ENCODE measurements around the gene CD164L2. TPM values are rescaled to one million over a fixed set of nuclear protein-coding genes. Genes with fewer than 3 reads are reported as not detected.
"Not testable (repeated sequence)": the region's sequence is repeated elsewhere in the genome, so short reads cannot be mapped to it uniquely, and the experiment has no call there.

CD164L2 gene
- total RNA-seq (2013), result not detected
- polyA plus RNA-seq (not detected), polyA minus RNA-seq (not detected in 2 replicates), total RNA-seq (0 to 0.90 (median 0) reads per million in 11 experiments)

DNA sequence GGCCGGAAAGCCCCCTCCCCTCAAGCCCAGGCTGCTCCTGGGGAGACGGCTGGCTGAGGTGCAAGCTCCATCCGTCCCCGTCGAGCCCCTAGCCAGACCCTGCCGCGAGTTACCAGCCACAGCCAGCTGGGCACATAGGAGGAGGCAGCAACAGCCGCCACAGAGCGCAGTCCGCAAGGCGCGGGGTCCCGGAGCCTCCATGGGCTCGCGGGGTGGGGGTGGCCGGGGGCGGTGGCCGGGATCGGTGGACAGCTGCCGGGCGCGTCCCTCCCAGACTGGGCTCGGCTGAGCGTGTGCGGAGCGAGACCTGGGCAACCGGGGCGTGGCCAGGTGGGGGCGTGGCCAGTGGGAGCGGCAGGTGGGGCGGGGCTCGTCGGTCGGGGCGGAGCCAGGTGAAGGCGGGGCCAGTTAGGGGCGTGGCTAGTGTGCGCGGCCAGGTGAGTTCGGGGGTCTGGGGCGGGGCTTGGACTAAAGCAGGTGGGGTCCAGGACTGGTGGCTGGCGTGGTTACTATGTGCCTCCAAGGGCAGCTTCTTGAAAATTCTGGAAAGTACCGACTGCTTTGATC lies at the start of gene CD164L2:
TSS of gene CD164L2 (minus strand) at position 295 of the 567 bp plus-strand sequence. CDS start at position 201, 94 bp downstream.
- no peak within 1 kb of the TSS for H3K9ac ChIP-seq (ENCODE audit: insufficient read depth, low read length, poor library complexity, severe bottlenecking)
- no peaks in the 10 kb centered on the region for H4K20me1 ChIP-seq (ENCODE audit: insufficient read depth, low read length)
- no peak within 1 kb of the TSS for H3K4me3 ChIP-seq (replicated peaks in 1 of 3; ENCODE audit: low read depth in 2 of 3, low read length in 3 of 3)
- no peak within 1 kb of the TSS for H3K4me2 ChIP-seq (replicated peaks; ENCODE audit: extremely low read depth, low read length, poor library complexity, severe bottlenecking)
- H3K9me3 ChIP-seq (replicated peaks in 1 of 2; ENCODE audit: control insufficient read depth in 1 of 2, insufficient read depth in 1 of 2, low read length in 2 of 2), result no peaks in the 10 kb centered on the region
- intact Hi-C loops (cut with micrococcal nuclease), result no loop called here
- Mint-ChIP-seq H3K27ac (peak within 1 kb of the TSS in 1 of 7 donors; percentile 24), H3K36me3 (no peaks in the 10 kb centered on the region), H3K4me3 (peak within 1 kb of the TSS in 1 of 2 donors; percentile 57), H3K27me3 (ENCODE audit: low read depth in 3 of 3) (peaks cover 16 to 22% (median 18%) of the 10 kb centered on the region in 3 donors), H3K4me1 (peaks cover 6% of the 10 kb centered on the region), H3K9me3 (no peaks in the 10 kb centered on the region)
- no peak within 1 kb of the TSS for H2AFZ ChIP-seq (ENCODE audit: insufficient read depth, low read depth, low read length, poor library complexity, severe bottlenecking)
- DNase-seq, result no peak
- H3K79me2 ChIP-seq (ENCODE audit: insufficient read depth, low read length), result no peaks in the 10 kb centered on the region
- H3K4me1 ChIP-seq (ENCODE audit: control insufficient read depth in 1 of 2, insufficient read depth in 2 of 2, low read length in 2 of 2), result peaks cover 0 to 6% of the 10 kb centered on the region in 2 donors
- no peaks in the 10 kb centered on the region for H3K36me3 ChIP-seq (replicated peaks in 1 of 2; ENCODE audit: control insufficient read depth in 1 of 2, insufficient read depth in 2 of 2, low read length in 2 of 2)
- peaks cover 0 to 8% of the 10 kb centered on the region in 2 donors for H3K27me3 ChIP-seq (ENCODE audit: control insufficient read depth in 2 of 2, insufficient read depth in 2 of 2, low read length in 2 of 2)
- no peak within 1 kb of the TSS for H3K27ac ChIP-seq (ENCODE audit: low read depth in 1 of 2, low read length in 2 of 2)
- 26% methylated on average over 41 of the region's 43 CpGs for WGBS (ENCODE audit: insufficient coverage)
- TF ChIP-seq, protein P1, sequence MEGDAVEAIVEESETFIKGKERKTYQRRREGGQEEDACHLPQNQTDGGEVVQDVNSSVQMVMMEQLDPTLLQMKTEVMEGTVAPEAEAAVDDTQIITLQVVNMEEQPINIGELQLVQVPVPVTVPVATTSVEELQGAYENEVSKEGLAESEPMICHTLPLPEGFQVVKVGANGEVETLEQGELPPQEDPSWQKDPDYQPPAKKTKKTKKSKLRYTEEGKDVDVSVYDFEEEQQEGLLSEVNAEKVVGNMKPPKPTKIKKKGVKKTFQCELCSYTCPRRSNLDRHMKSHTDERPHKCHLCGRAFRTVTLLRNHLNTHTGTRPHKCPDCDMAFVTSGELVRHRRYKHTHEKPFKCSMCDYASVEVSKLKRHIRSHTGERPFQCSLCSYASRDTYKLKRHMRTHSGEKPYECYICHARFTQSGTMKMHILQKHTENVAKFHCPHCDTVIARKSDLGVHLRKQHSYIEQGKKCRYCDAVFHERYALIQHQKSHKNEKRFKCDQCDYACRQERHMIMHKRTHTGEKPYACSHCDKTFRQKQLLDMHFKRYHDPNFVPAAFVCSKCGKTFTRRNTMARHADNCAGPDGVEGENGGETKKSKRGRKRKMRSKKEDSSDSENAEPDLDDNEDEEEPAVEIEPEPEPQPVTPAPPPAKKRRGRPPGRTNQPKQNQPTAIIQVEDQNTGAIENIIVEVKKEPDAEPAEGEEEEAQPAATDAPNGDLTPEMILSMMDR (IDR thresholded peaks at IDR 0.05), result no peak

DNA sequence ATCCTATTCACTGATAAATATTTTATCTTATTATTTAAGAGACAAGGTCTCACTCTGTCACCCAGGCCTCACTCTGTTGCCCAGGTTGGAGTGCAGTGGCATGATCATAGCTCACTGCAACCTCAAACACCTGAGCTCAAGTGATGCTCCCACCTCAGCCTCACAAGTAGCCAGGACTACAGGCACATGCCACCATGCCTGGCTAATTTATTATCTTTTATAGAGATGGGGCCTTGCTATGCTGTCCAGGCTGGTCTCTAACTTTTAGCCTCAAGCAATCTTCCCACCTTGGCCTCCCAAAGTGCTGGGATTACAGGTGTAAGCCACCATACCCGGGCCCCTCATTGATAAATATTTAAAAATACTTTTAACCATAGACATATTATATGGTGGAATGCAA lies 49.6 kb upstream of the CD164L2 start:
- H3K27ac ChIP-seq (ENCODE audit: low read depth in 1 of 2, low read length in 2 of 2), result peak overlapping the region; percentile 14 to 95
- H3K4me1 ChIP-seq (ENCODE audit: control insufficient read depth in 1 of 2, insufficient read depth in 2 of 2, low read length in 2 of 2), result peaks cover 96 to 100% of the 10 kb centered on the region in 2 donors
- H3K36me3 Mint-ChIP-seq, result peaks cover 8 to 13% of the 10 kb centered on the region in 2 donors
- no CpG with 5 or more reads among the region's 1 CpG for WGBS (ENCODE audit: insufficient coverage)
- not testable (repeated sequence) for H3K27me3 Mint-ChIP-seq (ENCODE audit: low read depth in 3 of 3); H3K4me3 Mint-ChIP-seq; H3K9me3 Mint-ChIP-seq; H3K4me2 ChIP-seq (replicated peaks; ENCODE audit: extremely low read depth, low read length, poor library complexity, severe bottlenecking); H3K27me3 ChIP-seq (ENCODE audit: control insufficient read depth in 2 of 2, insufficient read depth in 2 of 2, low read length in 2 of 2); H3K36me3 ChIP-seq (replicated peaks in 1 of 2; ENCODE audit: control insufficient read depth in 1 of 2, insufficient read depth in 2 of 2, low read length in 2 of 2); H2AFZ ChIP-seq (ENCODE audit: insufficient read depth, low read depth, low read length, poor library complexity, severe bottlenecking); DNase-seq; H3K4me3 ChIP-seq (replicated peaks in 1 of 3; ENCODE audit: low read depth in 2 of 3, low read length in 3 of 3); H3K9me3 ChIP-seq (replicated peaks in 1 of 2; ENCODE audit: control insufficient read depth in 1 of 2, insufficient read depth in 1 of 2, low read length in 2 of 2); H3K9ac ChIP-seq (ENCODE audit: insufficient read depth, low read length, poor library complexity, severe bottlenecking)
- peaks cover 89% of the 10 kb centered on the region for H3K4me1 Mint-ChIP-seq
- intact Hi-C loops (cut with micrococcal nuclease), result loop anchor here (5.0 to 10.0 kb wide), 2 partner anchors 60 to 62 kb away; partner anchors contain the start of gene WASF2 (in 2 of the 2)
- peaks cover 92% of the 10 kb centered on the region for H3K79me2 ChIP-seq (ENCODE audit: insufficient read depth, low read length)
- H4K20me1 ChIP-seq (ENCODE audit: insufficient read depth, low read length), result peaks cover 18% of the 10 kb centered on the region
- H3K27ac Mint-ChIP-seq, result peak overlapping the region in 4 of 7 donors; percentile 8 to 94 (median 79)

All from CD14-positive monocyte (primary cell).